ENCODE measurements around the gene MGRN1. TPM values are rescaled to one million over a fixed set of nuclear protein-coding genes. Genes with fewer than 3 reads are reported as not detected.

MGRN1 gene
- total and polyA plus RNA-seq, 2 donors from 2014 or later, result 19.7 to 90.8 TPM

- Histone ChIP-seq H3K27ac (ENCODE audit: low read depth in 2 of 2, low read length in 2 of 2) (peak overlapping the region; percentile 13 to 63), H3K4me1 (ENCODE audit: control insufficient read depth in 2 of 3, insufficient read depth in 2 of 3, low read depth in 1 of 3, low read length in 3 of 3) (peaks cover 0 to 35% (median 5%) of the 10 kb centered on the region in 3 donors), H3K27me3 (ENCODE audit: control insufficient read depth, insufficient read depth, low read length) (no peaks in the 10 kb centered on the region), H3K9ac (ENCODE audit: low read length in 3 of 3) (peak overlapping the region in 2 of 3 donors; percentile 80), H3K4me3 (ENCODE audit: low read length in 3 of 3) (peak overlapping the region; percentile 63 to 85 (median 78)), H3K9me3 (ENCODE audit: control insufficient read depth in 2 of 3, insufficient read depth in 1 of 3, low read length in 3 of 3) (no peaks in the 10 kb centered on the region), H3K36me3 (ENCODE audit: control insufficient read depth in 2 of 3, insufficient read depth in 3 of 3, low read length in 3 of 3) (no peaks in the 10 kb centered on the region)
- FAIRE-seq (no peak), DNase-seq (peak in 2 of 5 donors; percentile 34 to 38)
- intact Hi-C loops (cut with DNase I), result no loop called here
- TF ChIP-seq CTCF (IDR thresholded peaks at IDR 0.05; ENCODE audit: borderline replicate concordance, extremely low read depth, insufficient read depth), result no peak
These were observed 11.5 kb upstream of the MGRN1 start for GRCh38 chr16:4612977-4613635.

GRCh38 chr16:4613636-4614570 lies 10.7 kb upstream of the MGRN1 start:
- intact Hi-C loops (cut with DNase I), result no loop called here
- H3K4me3 ChIP-seq (ENCODE audit: low read length in 3 of 3), result peak overlapping the region; percentile 63 to 85 (median 78)
- TF ChIP-seq CTCF (IDR thresholded peaks at IDR 0.05; ENCODE audit: borderline replicate concordance, extremely low read depth, insufficient read depth), result no peak
- H3K36me3 ChIP-seq (ENCODE audit: control insufficient read depth in 2 of 3, insufficient read depth in 3 of 3, low read length in 3 of 3), result no peaks in the 10 kb centered on the region
- no peaks in the 10 kb centered on the region for H3K9me3 ChIP-seq (ENCODE audit: control insufficient read depth in 2 of 3, insufficient read depth in 1 of 3, low read length in 3 of 3)
- H3K27me3 ChIP-seq (ENCODE audit: control insufficient read depth, insufficient read depth, low read length), result no peaks in the 10 kb centered on the region
- DNase-seq, result peak; percentile 57 to 86 (median 79)
- peak overlapping the region; percentile 39 to 80 (median 80) for H3K9ac ChIP-seq (ENCODE audit: low read length in 3 of 3)
- no peak for FAIRE-seq
- H3K4me1 ChIP-seq (ENCODE audit: control insufficient read depth in 2 of 3, insufficient read depth in 2 of 3, low read depth in 1 of 3, low read length in 3 of 3), result peaks cover 0 to 43% (median 13%) of the 10 kb centered on the region in 3 donors
- peak overlapping the region; percentile 13 to 63 for H3K27ac ChIP-seq (ENCODE audit: low read depth in 2 of 2, low read length in 2 of 2)

GRCh38 chr16:4614571-4615383 lies 9.8 kb upstream of the MGRN1 start, which contains the start of gene UBALD1:
Gene UBALD1, minus strand, starts transcription at chr16:4614888. Its CDS starts 91 bp downstream, at chr16:4614797.
- intact Hi-C loops (cut with DNase I), result no loop called here
- Histone ChIP-seq H3K4me1 (ENCODE audit: control insufficient read depth in 2 of 3, insufficient read depth in 2 of 3, low read depth in 1 of 3, low read length in 3 of 3) (peaks cover 0 to 49% (median 14%) of the 10 kb centered on the region in 3 donors), H3K9me3 (ENCODE audit: control insufficient read depth in 2 of 3, insufficient read depth in 1 of 3, low read length in 3 of 3) (no peaks in the 10 kb centered on the region), H3K4me3 (ENCODE audit: low read length in 3 of 3) (peak within 1 kb of the TSS; percentile 73 to 85 (median 78)), H3K27ac (ENCODE audit: low read depth in 2 of 2, low read length in 2 of 2) (peak within 1 kb of the TSS; percentile 87 to 98), H3K36me3 (ENCODE audit: control insufficient read depth in 2 of 3, insufficient read depth in 3 of 3, low read length in 3 of 3) (no peaks in the 10 kb centered on the region), H3K27me3 (ENCODE audit: control insufficient read depth, insufficient read depth, low read length) (no peaks in the 10 kb centered on the region), H3K9ac (ENCODE audit: low read length in 3 of 3) (peak within 1 kb of the TSS; percentile 53 to 80 (median 80))
- TF ChIP-seq CTCF (IDR thresholded peaks at IDR 0.05; ENCODE audit: borderline replicate concordance, extremely low read depth, insufficient read depth), result no peak
- DNase-seq (peak; percentile 85 to 96 (median 93)), FAIRE-seq (no peak)

Data from kidney (tissue), 14 donors.